Prostate gland (tissue), 2 donors: Measurements from ENCODE around the gene AUTS2. TPM values are rescaled to one million over a fixed set of nuclear protein-coding genes. Genes with fewer than 3 reads are reported as not detected.

Source experiments
- DNase-seq: peaks from one replicate; pipeline ENCODE4 v3.0.0-alpha.2; 2019; ENCODE audit warnings: low spot score
- H3K27ac ChIP-seq, 2 donors: fragments of 200-600 bp; sonication (generic); 2 replicates each; pipeline ENCODE4 v1.5.1; 2017 to 2019
- H3K27me3 ChIP-seq: fragments of 200-600 bp; sonication (generic); replicated peaks from 2 replicates; pipeline ENCODE4 v1.5.1; 2019; ENCODE audit not compliant: insufficient read depth
- H3K36me3 ChIP-seq, 2 donors: fragments of 200-600 bp; sonication (generic); 1 replicate in 1 of 2; 2 replicates in 1 of 2; pipeline versions ENCODE4 v1.5.1 to v1.8.1; 2017 to 2019
- H3K4me1 ChIP-seq: fragments of 200-600 bp; sonication (generic); replicated peaks from 2 replicates; pipeline ENCODE4 v1.5.1; 2019
- H3K4me3 ChIP-seq, 2 donors: fragments of 200-600 bp; sonication (generic); 2 replicates each; pipeline ENCODE4 v1.5.1; 2017 to 2019
- H3K9me3 ChIP-seq: fragments of 200-600 bp; sonication (generic); 2 replicates; pipeline ENCODE4 v1.5.1; 2017
- CTCF ChIP-seq, 4 experiments: fragments of 200-600 bp in 2 of 4; fragments of 450-650 bp in 2 of 4; sonication (generic) in 2 of 4; IDR thresholded peaks; 1 replicate in 3 of 4; 2 replicates in 1 of 4; pipeline ENCODE4 v1.5.1; 2016 to 2019; ENCODE audit warnings: antibody characterized with exemption in 4 of 4, mild to moderate bottlenecking in 2 of 4, moderate library complexity in 2 of 4
- POLR2A ChIP-seq: fragments of 450-650 bp; IDR thresholded peaks from one replicate; pipeline ENCODE4 v1.6.1; 2016; ENCODE audit warnings: antibody characterized with exemption, mild to moderate bottlenecking
- POLR2AphosphoS5 ChIP-seq: sonication (generic); formaldehyde crosslinking; IDR thresholded peaks from one replicate; pipeline ENCODE4 v1.6.1; 2017; ENCODE audit warnings: antibody characterized with exemption
- WGBS: methylation state at CpG from one replicate; pipeline ENCODE4 v1.1.5; 2018; 5-methylcytosine and 5-hydroxymethylcytosine counted together
- intact Hi-C: fragments of 100-400 bp; cut with DNase I; formaldehyde crosslinking; loops from one replicate; pipeline ENCODE4 v1.14.2; 2022
- total RNA-seq, 2 donors: library from RNA; depleted of rRNA; stranded (reverse); fragments of >200 nt; gene quantifications; one replicate each; pipeline ENCODE4 v1.1.0, GENCODE V29; 2016

AUTS2 gene
- total RNA-seq, 2 donors from 2014 or later = 25.0 to 55.2 TPM

GRCh38 chr7:70015353-70015752 lies 417.1 kb downstream of the AUTS2 start:
- TF ChIP-seq CTCF (IDR thresholded peaks at IDR 0.05) (no peak), POLR2AphosphoS5 (no peak), POLR2A (no peak)
- 84% methylated on average over 1 of the region's 1 CpG for WGBS

GRCh38 chr7:70016044-70016770 lies 417.9 kb downstream of the AUTS2 start:
- intact Hi-C loops = no loop called here
- Histone ChIP-seq H3K27me3 (no peaks in the 10 kb centered on the region), H3K9me3 (no peaks in the 10 kb centered on the region), H3K36me3 (no peaks in the 10 kb centered on the region), H3K4me3 (no peak overlapping the region), H3K4me1 (no peaks in the 10 kb centered on the region), H3K27ac (no peak overlapping the region)
- TF ChIP-seq POLR2A (no peak), POLR2AphosphoS5 (no peak), CTCF (IDR thresholded peaks at IDR 0.05) (no peak)
- DNase-seq = no peak
- 73% methylated on average over 6 of the region's 6 CpGs for WGBS

More at GRCh38 chr7:70015353-70015752, 417.1 kb downstream of the AUTS2 start:
- H3K4me1 ChIP-seq = no peaks in the 10 kb centered on the region
- no peak overlapping the region for H3K4me3 ChIP-seq
- H3K27me3 ChIP-seq = no peaks in the 10 kb centered on the region
- H3K27ac ChIP-seq = no peak overlapping the region
- intact Hi-C loops = no loop called here
- no peaks in the 10 kb centered on the region for H3K9me3 ChIP-seq
- no peaks in the 10 kb centered on the region for H3K36me3 ChIP-seq
- DNase-seq = no peak

GRCh38 chr7:70017357-70017756 lies 419.1 kb downstream of the AUTS2 start:
- no peaks in the 10 kb centered on the region for H3K27me3 ChIP-seq
- WGBS = 68% methylated on average over 3 of the region's 3 CpGs
- H3K9me3 ChIP-seq = no peaks in the 10 kb centered on the region
- H3K4me3 ChIP-seq = no peak overlapping the region
- no peak for TF ChIP-seq POLR2AphosphoS5
- no peak overlapping the region for H3K27ac ChIP-seq
- DNase-seq = no peak
- H3K4me1 ChIP-seq = no peaks in the 10 kb centered on the region
- intact Hi-C loops = no loop called here
- no peaks in the 10 kb centered on the region for H3K36me3 ChIP-seq

- intact Hi-C loops = no loop called here
- Histone ChIP-seq H3K36me3 (no peaks in the 10 kb centered on the region), H3K27ac (no peak overlapping the region), H3K9me3 (no peaks in the 10 kb centered on the region), H3K4me1 (no peaks in the 10 kb centered on the region), H3K4me3 (no peak overlapping the region), H3K27me3 (no peaks in the 10 kb centered on the region)
- no peak for DNase-seq
- TF ChIP-seq POLR2AphosphoS5 = no peak
- TF ChIP-seq CTCF (IDR thresholded peaks at IDR 0.05) = no peak
- TF ChIP-seq POLR2A = no peak
- WGBS = 69% methylated on average over 1 of the region's 1 CpG
Observed at GRCh38 chr7:70018700-70019099, 420.4 kb downstream of the AUTS2 start.

GRCh38 chr7:70027867-70028266 lies 429.6 kb downstream of the AUTS2 start:
- H3K36me3 ChIP-seq = no peaks in the 10 kb centered on the region
- H3K9me3 ChIP-seq = no peaks in the 10 kb centered on the region
- no peaks in the 10 kb centered on the region for H3K27me3 ChIP-seq
- no peaks in the 10 kb centered on the region for H3K4me1 ChIP-seq
- DNase-seq = no peak
- WGBS = 62% methylated on average over 4 of the region's 4 CpGs
- no peak overlapping the region for H3K4me3 ChIP-seq
- intact Hi-C loops = no loop called here
- TF ChIP-seq POLR2AphosphoS5 (no peak), CTCF (IDR thresholded peaks at IDR 0.05) (no peak), POLR2A (no peak)
- no peak overlapping the region for H3K27ac ChIP-seq
